GM12891 (cell line): ENCODE data around the gene SLC38A2.

Experiments
- PAX5 ChIP-seq: IDR thresholded peaks from 2 replicates; pipeline ENCODE4 v1.6.1; 2011; ENCODE audit warnings: low read length, moderate library complexity, mild to moderate bottlenecking; ENCODE audit not compliant: insufficient read depth, severe bottlenecking
- POLR2A ChIP-seq: IDR thresholded peaks from 2 replicates; pipeline ENCODE4 v1.6.1; 2011; ENCODE audit warnings: low read depth, low read length, control low read depth

DNA sequence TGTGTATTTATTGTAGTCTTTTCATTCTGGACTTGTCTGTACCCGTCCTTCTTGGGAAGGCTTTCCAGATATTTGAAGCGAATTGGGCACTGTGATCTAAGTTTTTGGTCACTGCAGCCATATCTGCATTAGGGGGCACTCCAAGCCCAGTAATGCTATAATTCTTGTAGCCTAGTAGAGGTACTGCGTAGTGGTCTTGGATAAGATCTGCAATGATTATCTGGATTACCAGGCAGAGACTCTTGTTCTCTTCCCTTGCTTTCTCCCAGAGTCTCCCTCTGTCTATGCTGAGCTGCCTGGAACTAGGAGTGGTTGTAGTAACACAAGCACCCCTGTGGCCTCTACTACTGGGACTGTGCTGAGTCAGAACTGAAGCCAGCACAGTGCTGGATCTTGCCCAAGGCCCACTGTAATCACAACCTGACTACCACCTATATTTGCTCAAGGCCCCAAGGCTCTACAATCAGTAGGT is 30.0 kb downstream of the SLC38A2 start:
- TF ChIP-seq POLR2A (no peak), PAX5 (no peak)
